NCI-H460 (cell line): ENCODE results near the gene TPP1. TPM values are rescaled to one million over a fixed set of nuclear protein-coding genes. Genes with fewer than 3 reads are reported as not detected.

Experiments
- DNase-seq: peaks from one replicate; pipeline ENCODE4 v3.0.0-alpha.2; 2016; ENCODE audit warnings: low read depth; ENCODE audit errors: extremely low read depth
- total RNA-seq: library from RNA; depleted of rRNA; stranded (reverse); fragments of >200 nt; shearing (Covaris generic); gene quantifications from 2 replicates; pipeline ENCODE4 v1.2.3, GENCODE V29; 2014

The TPP1 gene
- total RNA-seq, 1 experiment from 2014 or later: 2.9 TPM

GRCh38 chr11:6599449-6599848 is 19.8 kb downstream of the TPP1 start:
- DNase-seq: no peak

- no peak for DNase-seq
Observed at GRCh38 chr11:6598555-6598954, 20.7 kb downstream of the TPP1 start.

- DNase-seq: no peak
Observed at GRCh38 chr11:6596239-6596877, 22.9 kb downstream of the TPP1 start.

GRCh38 chr11:6594142-6594768 is 25.0 kb downstream of the TPP1 start:
- no peak for DNase-seq

GRCh38 chr11:6588018-6588417 is 31.2 kb downstream of the TPP1 start:
- no peak for DNase-seq

GRCh38 chr11:6587360-6587953 is 31.8 kb downstream of the TPP1 start:
- no peak for DNase-seq

- no peak for DNase-seq
Observed at GRCh38 chr11:6586434-6587359, 32.5 kb downstream of the TPP1 start.

GRCh38 chr11:6584528-6584927 is 34.7 kb downstream of the TPP1 start:
- no peak for DNase-seq

GRCh38 chr11:6583584-6583983 is 35.6 kb downstream of the TPP1 start:
- DNase-seq: no peak

GRCh38 chr11:6579681-6580080 is 39.5 kb downstream of the TPP1 start:
- no peak for DNase-seq

GRCh38 chr11:6578134-6578533 is 41.1 kb downstream of the TPP1 start:
- no peak for DNase-seq

- no peak for DNase-seq
Observed at GRCh38 chr11:6576471-6577373, 42.5 kb downstream of the TPP1 start.

- DNase-seq: no peak
Observed at GRCh38 chr11:6574816-6575715, 44.2 kb downstream of the TPP1 start.

GRCh38 chr11:6572215-6572614 is 47.0 kb downstream of the TPP1 start:
- DNase-seq: no peak

GRCh38 chr11:6571434-6572008 is 47.7 kb downstream of the TPP1 start:
- no peak for DNase-seq

- DNase-seq: no peak
Observed at GRCh38 chr11:6570691-6571427, 48.4 kb downstream of the TPP1 start.

- DNase-seq: no peak
Observed at GRCh38 chr11:6569706-6570105, 49.5 kb downstream of the TPP1 start.
